ENCODE measurements around the gene KBTBD13.
"Not testable (repeated sequence)": the region's sequence is repeated elsewhere in the genome, so short reads cannot be mapped to it uniquely, and the experiment has no call there.

The KBTBD13 gene

DNA sequence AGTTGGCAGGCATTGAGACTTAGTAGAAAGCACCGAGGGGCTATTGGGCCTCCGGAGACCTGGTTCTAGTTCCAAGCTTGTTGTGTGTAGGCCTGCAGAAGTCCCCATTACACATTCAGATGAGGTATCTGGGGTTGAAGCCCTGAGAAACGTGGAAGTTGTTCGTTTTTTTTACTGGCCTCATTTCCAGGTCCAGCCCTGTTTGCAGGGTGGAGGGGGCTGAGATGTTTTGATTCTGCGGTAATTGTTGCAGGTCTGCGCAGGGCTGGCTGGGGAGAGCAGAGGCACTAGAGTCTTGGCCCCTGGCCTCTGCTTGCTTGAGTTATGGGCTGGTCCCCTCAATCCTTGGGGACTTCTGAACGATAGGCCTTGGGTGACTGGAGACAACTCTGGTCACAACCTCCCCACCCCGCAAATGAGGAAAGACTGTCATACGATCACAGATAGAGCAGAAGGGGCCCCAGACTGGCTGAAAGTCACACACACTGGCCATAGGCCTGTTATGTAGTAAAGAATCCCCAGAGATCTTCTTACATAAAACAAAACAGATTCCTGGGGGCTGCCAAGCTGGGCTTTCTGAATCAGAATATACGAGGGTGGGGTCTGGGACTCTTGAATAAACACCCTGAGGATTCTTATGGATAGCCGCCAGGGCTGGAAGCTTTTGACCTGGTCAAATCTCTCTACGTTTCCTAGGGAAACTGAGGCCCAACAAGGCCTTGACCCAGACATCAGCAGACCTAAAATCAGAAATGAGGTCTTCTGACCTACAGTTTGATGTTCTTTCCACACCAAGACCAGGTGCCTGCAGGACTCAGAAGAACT lies 15.6 kb downstream of the KBTBD13 start:
- DNase-seq: no peak

DNA sequence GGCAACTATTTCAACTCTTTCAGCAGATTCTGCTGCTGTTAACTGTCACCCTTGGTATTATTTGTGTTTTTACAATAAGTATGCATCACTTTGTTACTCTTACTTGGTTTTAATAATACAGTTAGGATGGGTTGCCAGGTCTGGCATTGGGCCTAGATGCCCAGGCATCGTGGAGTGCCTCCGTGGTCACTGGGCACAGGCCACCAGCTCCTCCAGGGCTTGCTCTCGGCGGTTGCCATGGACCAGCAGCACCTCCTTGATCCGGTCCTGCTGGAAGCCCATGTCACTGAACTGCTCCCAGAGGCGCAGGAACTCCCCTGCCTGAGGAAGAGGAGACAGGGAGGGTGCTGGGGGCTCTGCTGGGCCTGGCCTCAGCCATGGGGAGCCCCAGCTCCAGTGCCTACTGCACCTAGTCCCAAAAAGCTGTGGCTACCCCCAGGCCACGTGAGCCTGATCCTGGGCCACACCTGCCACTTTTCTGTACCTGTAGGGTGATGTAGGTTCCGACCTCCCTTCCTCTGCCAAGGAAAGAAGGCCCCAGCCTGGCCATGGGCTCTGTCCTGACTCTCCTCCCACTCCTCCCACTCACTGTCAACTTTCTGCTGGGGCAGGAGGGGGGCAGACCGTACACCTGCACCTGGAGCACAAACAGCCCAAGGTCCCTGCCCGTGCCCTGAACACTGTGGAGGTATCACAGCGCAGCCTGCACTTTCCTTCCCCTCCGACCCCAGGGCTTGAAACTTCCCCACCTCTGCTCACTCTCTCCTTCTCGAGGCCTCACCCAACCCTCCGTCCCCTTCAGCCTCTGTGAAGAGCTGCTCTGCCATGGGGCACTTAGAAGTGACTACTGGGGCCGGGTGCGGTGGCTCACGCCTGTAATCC lies 16.6 kb downstream of the KBTBD13 start:
- DNase-seq: no peak

- not testable (repeated sequence) for DNase-seq
These were observed 17.2 kb downstream of the KBTBD13 start for GRCh38 chr15:65093793-65094170.

- no peak for DNase-seq
These were observed 17.9 kb downstream of the KBTBD13 start for GRCh38 chr15:65094294-65094995.

GRCh38 chr15:65095011-65095746 lies 18.6 kb downstream of the KBTBD13 start:
- no peak for DNase-seq

DNA sequence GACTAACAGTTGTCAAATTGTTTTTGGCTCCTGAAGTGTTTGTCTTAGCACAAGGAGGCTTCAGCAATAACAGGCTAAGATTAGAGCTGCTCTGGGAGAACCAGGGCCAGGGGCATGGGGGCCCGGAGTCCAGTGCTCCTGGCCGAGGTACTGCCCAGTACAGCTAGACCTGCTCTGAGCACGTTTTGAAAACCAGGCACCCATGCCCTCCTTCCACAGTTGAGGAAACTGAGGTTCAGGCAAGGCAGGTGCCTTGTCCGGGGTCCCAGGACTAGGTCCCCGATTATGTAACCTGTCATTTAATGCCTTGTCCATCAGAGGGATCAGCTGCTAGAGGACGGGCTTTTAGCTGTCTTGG lies 19.2 kb downstream of the KBTBD13 start:
- no peak for DNase-seq

DNA sequence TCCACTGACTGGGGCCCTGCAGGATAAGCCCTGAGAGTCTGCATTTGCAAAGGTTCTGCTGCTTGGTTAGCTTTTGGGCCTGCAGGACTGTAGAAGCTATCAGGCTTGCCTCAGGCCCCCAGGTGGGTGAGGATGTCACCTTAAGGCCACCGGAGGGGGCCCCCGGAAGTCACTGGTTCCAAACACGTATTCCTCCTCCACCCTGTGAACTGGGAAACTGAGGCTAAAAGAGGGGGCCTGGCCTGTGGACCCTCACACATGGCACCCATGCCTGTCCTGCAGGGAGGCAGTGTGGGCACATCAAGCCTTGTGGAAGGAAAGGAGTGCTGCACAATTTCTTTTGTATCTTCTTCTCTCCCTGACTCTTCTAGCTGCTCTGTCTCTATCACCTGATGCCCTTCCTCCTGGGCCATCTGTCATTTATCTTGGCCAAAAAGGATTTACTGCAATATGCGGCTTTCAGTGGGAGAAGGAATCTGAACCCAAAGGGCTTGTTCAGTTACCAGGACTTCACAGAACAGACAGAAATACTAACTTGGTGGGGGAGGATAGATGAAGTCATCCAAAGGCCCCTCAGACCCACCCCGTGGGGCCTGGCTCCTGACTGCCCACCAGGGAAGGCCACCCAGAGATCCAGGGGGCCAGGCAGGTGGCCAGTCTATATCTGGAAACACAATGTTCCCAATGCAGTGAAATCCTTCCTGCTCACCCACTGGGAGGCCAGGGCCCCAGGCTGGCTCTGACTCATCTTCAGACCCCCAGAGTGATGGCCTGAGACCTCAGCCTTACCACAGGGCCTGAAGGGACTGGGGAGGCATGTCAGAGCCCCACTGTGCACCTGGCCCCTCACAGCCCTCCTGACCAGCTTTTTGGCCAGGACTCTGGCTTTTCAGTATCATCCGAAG lies 20.2 kb downstream of the KBTBD13 start:
- no peak for DNase-seq

GRCh38 chr15:65097651-65098263 lies 21.2 kb downstream of the KBTBD13 start:
- no peak for DNase-seq

DNA sequence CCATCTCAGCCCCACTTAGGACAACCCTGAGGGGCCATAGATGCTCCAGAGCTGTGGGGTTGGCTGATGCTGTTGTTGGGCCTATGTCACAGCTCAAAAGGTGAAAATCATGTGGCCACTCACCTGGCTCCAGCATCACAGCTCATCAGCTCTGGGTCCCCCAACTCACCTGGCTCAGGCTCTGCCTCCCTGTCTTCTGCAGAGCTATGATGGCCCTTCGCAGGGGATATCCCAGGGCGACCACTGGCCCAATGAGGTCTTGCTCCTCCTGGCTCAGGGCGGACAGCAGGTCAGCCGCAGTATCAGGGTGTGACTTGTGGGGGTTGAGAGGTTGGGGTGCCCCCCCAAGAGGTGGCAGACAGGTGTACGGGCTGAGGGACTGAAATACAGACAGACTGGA lies 22.8 kb downstream of the KBTBD13 start:
- no peak for DNase-seq

DNA sequence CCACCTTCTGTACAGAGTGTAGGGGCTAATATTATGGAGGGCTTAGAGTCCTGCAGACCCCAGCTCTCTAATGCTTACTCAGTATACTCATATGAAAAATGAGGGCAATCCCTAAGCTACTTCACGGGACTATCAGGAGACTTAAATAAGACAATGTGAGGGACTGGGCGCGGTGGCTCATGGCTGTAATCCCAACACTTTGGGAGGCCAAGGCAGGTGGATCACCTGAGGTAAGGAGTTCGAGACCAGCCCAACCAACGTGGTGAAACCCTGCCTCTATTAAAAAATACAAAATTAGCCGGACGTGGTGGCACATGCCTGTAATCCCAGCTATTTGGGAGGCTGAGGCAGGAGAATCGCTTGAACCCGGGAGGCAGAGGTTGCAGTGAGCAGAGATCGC lies 23.3 kb downstream of the KBTBD13 start:
- not testable (repeated sequence) for DNase-seq

DNA sequence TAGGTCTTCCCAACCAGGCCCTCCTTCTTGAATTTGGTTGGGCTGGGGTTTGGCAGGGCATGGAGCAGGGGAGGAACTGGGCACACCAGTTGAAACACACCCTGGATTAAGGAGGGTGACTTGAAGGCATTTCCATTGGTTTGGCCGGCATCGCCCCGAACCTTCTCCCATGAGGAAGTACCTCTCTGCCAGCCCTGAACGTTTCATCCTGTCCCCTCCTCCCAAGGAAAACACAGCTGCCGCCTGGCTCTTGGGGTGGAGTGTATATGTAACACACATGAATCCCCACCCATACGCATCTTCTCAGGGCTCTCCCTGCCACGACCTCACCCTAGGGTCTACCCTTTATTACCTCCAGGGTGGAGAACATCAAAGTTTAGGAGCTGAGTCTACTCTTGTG lies 23.9 kb downstream of the KBTBD13 start:
- DNase-seq: no peak

DNA sequence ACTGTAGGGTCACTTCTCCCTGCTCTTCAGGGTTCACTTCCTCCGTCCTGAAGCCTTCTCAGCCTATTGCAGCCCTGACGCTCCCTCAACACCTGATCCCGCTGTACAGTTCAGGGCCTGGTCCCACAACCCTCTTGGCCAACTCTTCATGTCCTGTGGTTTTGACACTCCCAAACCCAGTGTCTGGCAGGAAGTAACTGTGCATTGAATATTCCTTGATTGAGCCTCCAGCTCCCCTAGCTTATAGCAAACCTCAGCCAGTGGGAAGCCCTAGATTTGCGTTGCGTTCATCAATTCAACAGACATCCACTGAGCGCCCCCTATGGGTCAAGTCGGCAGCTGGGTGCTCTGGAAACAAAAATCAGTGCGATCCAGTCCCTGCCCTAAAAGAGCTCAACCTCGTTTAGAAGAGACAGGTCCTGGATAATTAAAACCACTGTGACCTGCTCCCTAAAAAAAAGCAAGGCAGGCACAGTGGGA lies 24.9 kb downstream of the KBTBD13 start:
- DNase-seq: no peak

DNA sequence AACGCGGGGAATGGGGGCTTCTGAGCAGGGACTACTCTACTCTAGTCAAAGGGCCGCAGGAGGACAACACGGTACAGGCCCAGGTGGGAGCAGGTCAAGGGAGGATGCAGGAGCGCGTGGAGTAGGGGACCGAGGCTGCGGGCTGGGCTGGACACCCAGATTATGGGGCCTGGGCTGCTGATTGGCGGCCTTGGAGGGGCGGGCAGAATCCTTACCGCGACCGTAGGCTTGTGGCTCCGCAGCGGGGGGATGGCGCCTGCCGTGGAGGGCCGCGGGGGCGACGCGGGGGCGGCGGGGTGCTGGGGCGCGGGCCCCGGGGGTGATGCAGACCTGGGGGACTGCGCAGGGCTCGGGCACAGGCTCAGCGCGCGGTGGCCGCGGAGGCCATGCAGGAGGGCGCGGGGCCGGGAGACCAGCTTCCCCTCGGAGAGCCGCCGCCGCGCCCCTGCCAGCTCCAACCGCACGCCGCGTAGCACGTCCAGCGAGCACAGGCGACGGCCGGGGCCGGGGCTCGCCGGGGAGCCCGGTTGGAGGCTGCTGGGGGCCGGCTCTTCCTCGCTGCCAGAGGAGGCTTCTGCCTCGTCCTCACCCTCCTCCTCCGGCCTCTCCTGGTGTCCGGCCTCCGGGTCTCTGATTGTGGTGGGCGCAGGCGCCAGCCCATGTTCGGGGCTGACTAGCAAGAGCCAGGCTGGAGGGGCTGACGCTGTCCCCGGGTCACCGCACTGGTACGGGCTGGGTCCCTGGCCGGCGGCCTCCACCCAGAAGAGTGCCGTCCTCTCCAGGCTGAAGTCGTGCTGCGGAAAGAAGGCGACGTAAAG lies 25.6 kb downstream of the KBTBD13 start:
- DNase-seq: no peak

DNA sequence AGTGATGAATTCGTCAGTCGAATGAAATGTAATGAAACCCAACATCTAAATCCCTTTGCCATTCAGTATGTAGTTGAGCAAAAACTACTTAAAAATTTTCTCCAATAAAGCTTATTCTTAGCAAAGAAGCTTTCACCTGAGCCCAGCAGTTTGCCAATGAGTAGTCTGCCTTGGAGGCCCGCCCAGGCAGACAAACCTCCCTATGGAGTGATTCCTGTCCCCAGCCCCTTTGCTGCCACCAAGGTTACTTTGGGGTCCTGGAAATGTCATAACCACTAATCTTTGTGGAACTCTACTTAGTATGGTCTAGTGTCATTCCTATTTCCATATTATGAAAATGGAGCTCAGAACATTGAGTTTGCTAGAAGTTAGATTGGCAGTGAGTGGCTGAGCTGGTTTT lies 26.4 kb downstream of the KBTBD13 start:
- no peak for DNase-seq

- no peak for DNase-seq
These were observed 28.5 kb downstream of the KBTBD13 start for GRCh38 chr15:65105038-65105437.

DNA sequence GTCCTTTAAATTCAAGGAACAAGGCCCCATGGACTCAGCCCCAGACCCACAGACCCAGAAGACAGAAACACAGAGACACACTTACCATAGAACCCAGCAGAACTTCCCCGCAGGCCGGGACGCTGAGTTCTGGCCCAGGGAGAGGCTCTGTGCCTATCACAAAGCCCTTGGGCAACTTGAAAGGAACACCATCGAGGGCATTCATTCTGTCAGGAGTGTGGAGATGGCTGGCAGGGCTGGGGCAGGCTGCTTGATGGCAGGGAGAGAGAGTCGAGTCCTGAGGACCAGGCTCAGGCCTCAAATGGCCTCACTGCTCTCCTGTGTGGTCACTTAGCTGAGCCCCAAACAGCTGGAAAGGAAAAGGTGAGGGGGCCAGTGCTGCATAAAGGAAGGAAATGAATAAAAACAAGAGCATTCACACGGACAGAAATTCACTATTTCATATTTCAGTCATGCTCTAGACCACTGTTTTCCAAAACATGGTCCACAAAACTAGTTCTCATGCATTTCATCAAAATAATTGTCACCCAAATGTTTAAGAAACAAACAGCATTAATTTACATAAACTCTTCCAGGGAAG lies 29.6 kb downstream of the KBTBD13 start:
- DNase-seq: no peak

DNA sequence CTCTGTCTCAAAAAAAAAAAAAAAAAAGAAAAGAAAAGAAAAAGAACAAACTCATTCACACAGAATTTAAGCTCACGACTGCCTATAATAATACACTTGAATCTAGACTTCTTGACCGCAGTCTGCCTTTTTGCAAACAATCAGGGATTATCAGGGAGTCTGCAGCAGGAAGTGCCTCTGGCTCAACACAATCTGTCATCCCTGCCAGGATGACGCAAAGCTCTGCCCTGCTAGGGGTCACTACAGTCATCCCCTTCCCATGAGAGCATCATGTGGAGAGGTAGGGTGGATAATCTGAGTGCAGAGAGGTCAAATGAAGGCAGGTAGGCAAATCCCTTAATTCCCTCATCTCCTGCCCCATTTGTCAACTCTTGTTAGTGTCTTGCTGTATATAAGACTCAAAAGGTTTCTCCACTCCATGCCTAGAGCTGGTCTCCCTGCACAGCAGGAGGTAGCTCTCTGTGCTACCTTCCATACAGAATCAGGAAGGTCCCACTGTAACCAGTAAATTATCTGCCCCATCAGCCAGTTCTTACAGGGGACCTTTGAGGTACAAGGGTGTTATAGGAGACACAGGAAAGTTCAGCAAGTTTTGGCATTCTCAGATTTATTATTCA lies 34.2 kb downstream of the KBTBD13 start:
- no peak for DNase-seq

DNA sequence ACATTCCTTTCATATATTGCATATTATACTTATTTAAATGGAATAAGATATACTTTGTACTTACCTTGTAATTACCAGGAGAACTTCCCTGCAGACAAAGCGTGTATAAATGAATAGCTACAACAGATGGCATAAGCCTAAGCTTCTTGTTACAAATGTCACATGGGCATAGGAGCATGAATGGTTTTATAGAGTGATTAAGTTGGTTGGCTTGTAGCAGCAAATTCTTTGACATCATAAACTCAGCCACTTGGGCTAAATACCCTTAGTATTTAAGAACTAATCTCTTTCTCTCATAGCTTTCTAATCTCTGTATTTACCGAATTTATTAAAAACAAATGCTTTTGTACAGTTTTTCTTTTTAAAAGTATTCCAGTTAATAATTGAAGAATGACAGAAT lies 38.5 kb downstream of the KBTBD13 start, which contains the start of gene UBAP1L:
Gene UBAP1L (minus strand): TSS at position 115 of the 400 bp plus-strand sequence. CDS start 8,985 bp downstream, outside the sequence.
- DNase-seq: no peak

DNA sequence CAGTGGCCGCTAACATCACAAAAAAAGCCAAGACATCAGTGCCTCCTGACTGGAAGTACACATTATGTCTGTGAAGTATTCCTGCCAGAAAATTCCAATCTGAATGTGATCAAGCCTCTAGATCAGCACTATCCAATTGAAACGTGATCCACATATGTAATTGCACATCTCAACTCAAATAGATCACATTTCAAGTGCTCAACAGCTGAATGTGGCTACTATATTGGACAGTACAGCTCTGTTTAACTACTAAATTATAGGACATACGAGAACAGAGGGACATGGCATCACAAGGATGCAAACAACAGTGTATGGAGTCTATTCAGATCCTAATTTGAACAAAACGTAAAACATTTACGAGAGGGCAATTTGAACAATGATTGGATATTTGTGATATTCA lies 39.0 kb downstream of the KBTBD13 start:
- peak; percentile 24 for DNase-seq

All from NCI-H1417 treated with DMSO at 0.1 percent for 48 hours (cell line).